ENCODE data around the gene RAB36.

Gene RAB36

DNA sequence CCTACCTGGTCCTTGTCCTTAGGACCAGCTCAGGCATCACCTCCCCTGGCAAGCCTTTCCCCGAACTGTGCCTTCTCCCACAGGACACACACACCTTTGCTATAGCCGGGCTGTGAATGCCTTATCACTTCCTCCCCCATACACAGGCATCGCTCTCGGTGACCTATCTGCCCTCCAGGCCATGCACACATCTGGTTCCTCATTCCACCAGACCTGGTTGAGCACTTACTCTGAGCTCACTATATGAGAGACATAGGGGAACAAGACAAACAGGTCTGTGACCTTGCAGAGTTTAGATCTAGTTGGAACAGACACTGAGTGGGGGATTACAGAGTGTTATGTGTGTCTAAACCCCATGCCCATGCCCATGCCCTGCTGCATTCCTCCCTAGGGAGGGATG is 31.9 kb downstream of the RAB36 start:
- TF ChIP-seq, protein P1, sequence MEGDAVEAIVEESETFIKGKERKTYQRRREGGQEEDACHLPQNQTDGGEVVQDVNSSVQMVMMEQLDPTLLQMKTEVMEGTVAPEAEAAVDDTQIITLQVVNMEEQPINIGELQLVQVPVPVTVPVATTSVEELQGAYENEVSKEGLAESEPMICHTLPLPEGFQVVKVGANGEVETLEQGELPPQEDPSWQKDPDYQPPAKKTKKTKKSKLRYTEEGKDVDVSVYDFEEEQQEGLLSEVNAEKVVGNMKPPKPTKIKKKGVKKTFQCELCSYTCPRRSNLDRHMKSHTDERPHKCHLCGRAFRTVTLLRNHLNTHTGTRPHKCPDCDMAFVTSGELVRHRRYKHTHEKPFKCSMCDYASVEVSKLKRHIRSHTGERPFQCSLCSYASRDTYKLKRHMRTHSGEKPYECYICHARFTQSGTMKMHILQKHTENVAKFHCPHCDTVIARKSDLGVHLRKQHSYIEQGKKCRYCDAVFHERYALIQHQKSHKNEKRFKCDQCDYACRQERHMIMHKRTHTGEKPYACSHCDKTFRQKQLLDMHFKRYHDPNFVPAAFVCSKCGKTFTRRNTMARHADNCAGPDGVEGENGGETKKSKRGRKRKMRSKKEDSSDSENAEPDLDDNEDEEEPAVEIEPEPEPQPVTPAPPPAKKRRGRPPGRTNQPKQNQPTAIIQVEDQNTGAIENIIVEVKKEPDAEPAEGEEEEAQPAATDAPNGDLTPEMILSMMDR (IDR thresholded peaks at IDR 0.05; ENCODE audit: low read length, missing control alignments) = no peak
- no peak for DNase-seq (ENCODE audit: low read depth)
- H3K4me3 ChIP-seq (replicated peaks; ENCODE audit: low read depth, low read length) = no peak overlapping the region

DNA sequence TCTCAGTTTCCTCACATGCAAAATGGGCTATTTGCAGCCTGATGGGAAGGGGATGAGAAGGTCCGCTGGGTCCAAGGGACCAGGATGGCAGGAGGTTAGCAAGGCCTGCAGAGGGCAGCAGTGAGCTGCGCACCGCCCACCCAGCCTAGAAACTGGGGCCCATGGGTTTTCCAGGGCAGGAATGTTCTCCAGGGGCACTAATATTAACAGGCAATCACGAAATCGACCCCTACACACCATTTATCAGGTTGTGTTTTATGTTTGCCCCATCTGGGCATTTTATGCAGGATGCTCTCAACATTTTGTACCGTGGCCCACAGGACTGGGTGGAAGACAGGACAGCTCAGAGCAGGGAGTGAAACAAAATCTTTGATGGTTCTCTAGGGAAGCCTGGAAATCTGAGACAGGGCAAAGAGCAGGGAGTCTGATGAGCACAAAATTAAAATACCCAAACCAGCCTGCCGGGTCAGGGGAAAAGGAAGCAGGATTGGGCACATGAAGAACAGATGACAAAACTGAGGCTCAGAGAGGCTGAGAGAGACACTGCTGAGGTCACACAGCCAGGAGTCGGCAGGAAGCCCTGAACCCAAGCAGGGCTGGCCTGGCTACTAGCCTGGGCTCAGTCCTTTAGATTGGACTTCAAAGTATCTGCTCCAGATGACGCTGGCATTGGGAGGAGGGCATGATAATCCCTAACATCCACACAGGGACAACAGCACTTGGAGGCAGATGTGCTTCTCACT is 33.4 kb downstream of the RAB36 start:
- DNase-seq (ENCODE audit: low read depth) = peak; percentile 70
- TF ChIP-seq, protein P1 (IDR thresholded peaks at IDR 0.05; ENCODE audit: low read length, missing control alignments) = peak; percentile 99
- no peak overlapping the region for H3K4me3 ChIP-seq (replicated peaks; ENCODE audit: low read depth, low read length)

DNA sequence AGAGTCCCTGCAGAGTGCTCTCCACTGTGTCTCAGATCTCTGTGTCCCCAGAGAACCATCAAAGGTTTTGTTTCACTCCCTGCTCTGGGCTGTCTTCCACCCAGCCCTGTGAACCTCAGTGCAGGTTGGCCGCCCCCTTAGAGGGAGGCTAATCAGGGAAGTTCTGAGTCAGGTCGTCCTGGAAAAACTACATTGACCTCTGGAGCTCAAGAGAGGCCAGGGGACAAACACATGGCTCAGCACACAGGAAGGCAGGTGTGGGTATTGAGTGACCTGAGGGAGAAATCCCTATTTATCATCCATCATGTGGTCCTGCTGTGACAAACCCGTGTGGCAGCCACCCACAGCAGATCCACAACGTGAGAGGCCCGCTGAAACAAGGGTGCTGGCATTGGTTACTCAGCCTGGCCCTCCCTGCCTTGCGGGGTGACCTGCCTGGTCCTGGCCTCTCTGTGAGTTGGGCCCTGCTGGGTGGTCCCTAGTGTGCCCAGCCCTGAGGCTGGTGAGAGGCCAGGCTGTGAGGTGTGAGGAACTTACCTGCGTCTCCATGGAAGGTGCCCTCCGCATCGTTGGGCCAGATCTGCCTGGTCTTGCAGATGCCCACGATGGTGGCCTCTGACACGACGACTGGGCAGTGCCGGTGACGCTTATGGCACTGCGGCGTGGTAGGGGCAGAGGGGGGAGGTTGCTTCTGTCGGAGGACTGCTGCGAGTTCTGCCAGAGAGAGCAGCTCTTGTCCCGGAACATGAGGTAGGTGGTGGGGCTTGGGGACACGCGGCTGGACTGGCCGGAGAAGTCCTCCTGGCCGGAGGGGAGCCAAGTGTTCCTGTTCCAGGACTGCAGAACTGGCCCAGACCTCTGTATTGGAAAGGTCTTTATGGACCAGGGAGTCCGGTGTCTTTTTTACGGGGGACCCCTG is 34.4 kb downstream of the RAB36 start:
- TF ChIP-seq, protein P1 (IDR thresholded peaks at IDR 0.05; ENCODE audit: low read length, missing control alignments) = no peak
- no peak for DNase-seq (ENCODE audit: low read depth)
- H3K4me3 ChIP-seq (replicated peaks; ENCODE audit: low read depth, low read length) = peak overlapping the region; percentile 71

DNA sequence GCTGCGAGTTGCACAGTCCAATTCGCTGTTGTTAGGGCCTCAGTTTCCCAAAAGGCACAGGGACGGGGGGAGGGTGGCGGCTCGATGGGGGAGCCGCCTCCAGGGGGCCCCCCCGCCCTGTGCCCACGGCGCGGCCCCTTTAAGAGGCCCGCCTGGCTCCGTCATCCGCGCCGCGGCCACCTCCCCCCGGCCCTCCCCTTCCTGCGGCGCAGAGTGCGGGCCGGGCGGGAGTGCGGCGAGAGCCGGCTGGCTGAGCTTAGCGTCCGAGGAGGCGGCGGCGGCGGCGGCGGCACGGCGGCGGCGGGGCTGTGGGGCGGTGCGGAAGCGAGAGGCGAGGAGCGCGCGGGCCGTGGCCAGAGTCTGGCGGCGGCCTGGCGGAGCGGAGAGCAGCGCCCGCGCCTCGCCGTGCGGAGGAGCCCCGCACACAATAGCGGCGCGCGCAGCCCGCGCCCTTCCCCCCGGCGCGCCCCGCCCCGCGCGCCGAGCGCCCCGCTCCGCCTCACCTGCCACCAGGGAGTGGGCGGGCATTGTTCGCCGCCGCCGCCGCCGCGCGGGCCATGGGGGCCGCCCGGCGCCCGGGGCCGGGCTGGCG is 35.1 kb downstream of the RAB36 start, which contains the start of gene BCR:
Gene BCR, plus strand, starts transcription at position 209 of the 592 bp plus-strand sequence. CDS start 452 bp downstream, outside the sequence.
- peak within 1 kb of the TSS; percentile 71 for H3K4me3 ChIP-seq (replicated peaks; ENCODE audit: low read depth, low read length)
- TF ChIP-seq, protein P1 (IDR thresholded peaks at IDR 0.05; ENCODE audit: low read length, missing control alignments) = no peak
- DNase-seq (ENCODE audit: low read depth) = peak; percentile 71

DNA sequence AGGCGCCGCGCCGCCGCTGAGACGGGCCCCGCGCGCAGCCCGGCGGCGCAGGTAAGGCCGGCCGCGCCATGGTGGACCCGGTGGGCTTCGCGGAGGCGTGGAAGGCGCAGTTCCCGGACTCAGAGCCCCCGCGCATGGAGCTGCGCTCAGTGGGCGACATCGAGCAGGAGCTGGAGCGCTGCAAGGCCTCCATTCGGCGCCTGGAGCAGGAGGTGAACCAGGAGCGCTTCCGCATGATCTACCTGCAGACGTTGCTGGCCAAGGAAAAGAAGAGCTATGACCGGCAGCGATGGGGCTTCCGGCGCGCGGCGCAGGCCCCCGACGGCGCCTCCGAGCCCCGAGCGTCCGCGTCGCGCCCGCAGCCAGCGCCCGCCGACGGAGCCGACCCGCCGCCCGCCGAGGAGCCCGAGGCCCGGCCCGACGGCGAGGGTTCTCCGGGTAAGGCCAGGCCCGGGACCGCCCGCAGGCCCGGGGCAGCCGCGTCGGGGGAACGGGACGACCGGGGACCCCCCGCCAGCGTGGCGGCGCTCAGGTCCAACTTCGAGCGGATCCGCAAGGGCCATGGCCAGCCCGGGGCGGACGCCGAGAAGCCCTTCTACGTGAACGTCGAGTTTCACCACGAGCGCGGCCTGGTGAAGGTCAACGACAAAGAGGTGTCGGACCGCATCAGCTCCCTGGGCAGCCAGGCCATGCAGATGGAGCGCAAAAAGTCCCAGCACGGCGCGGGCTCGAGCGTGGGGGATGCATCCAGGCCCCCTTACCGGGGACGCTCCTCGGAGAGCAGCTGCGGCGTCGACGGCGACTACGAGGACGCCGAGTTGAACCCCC is 35.8 kb downstream of the RAB36 start:
- TF ChIP-seq, protein P1 (IDR thresholded peaks at IDR 0.05; ENCODE audit: low read length, missing control alignments) = no peak
- no peak for DNase-seq (ENCODE audit: low read depth)
- H3K4me3 ChIP-seq (replicated peaks; ENCODE audit: low read depth, low read length) = peak overlapping the region; percentile 71

DNA sequence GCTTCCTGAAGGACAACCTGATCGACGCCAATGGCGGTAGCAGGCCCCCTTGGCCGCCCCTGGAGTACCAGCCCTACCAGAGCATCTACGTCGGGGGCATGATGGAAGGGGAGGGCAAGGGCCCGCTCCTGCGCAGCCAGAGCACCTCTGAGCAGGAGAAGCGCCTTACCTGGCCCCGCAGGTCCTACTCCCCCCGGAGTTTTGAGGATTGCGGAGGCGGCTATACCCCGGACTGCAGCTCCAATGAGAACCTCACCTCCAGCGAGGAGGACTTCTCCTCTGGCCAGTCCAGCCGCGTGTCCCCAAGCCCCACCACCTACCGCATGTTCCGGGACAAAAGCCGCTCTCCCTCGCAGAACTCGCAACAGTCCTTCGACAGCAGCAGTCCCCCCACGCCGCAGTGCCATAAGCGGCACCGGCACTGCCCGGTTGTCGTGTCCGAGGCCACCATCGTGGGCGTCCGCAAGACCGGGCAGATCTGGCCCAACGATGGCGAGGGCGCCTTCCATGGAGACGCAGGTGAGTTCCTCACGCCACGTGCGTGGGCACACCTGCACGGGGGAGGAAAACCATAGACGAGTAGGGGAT is 36.5 kb downstream of the RAB36 start:
- TF ChIP-seq, protein P1 (IDR thresholded peaks at IDR 0.05; ENCODE audit: low read length, missing control alignments) = no peak
- DNase-seq (ENCODE audit: low read depth) = no peak
- H3K4me3 ChIP-seq (replicated peaks; ENCODE audit: low read depth, low read length) = peak overlapping the region; percentile 71

Measured in fibroblast of pulmonary artery (primary cell).